B cell (primary cell): ENCODE data around the gene SLC2A1. TPM values are rescaled to one million over a fixed set of nuclear protein-coding genes. Genes with fewer than 3 reads are reported as not detected.

Source experiments
- ATAC-seq: fragments of 200-7000 bp; cut with Tn5 transposase; one replicate; pipeline ENCODE4 v1.10.0; 2021; ENCODE audit warnings: low read depth, mild to moderate bottlenecking, moderate number of reproducible peaks, moderate library complexity
- CTCF ChIA-PET: fragments of 350-600 bp; sonication (Branson Sonifier 250); formaldehyde crosslinking; loops from one replicate; lab custom pipeline; 2021; ENCODE audit warnings: antibody characterized with exemption, inconsistent platforms; lab: Charles Lee
- POLR2A ChIA-PET: fragments of 350-600 bp; sonication (Branson Sonifier 250); formaldehyde crosslinking; loops from one replicate; lab custom pipeline; 2021; ENCODE audit warnings: antibody characterized with exemption; lab: Charles Lee
- DNase-seq: peaks from one replicate; pipeline ENCODE4 v3.0.0; 2013
- H2AFZ ChIP-seq: 2 replicates; pipeline ENCODE4 v1.6.1; 2012; ENCODE audit warnings: mild to moderate bottlenecking, low read depth, low read length; ENCODE audit not compliant: insufficient read depth, poor library complexity, severe bottlenecking
- H3K27ac ChIP-seq, 2 donors: 1 replicate in 1 of 2; 2 replicates in 1 of 2; pipeline ENCODE4 v1.5.1; 2012 to 2013; ENCODE audit warnings: low read length in 2 of 2, mild to moderate bottlenecking in 2 of 2, moderate library complexity in 1 of 2
- H3K27me3 ChIP-seq, 4 experiments: fragments of 200-600 bp in 1 of 4; sonication (generic) in 1 of 4; replicated peaks in 1 of 4; 1 replicate in 2 of 4; 2 replicates in 2 of 4; pipeline versions ENCODE4 v1.6.1 to v1.7.0; 2013 to 2016; ENCODE audit warnings: low read length in 3 of 4, mild to moderate bottlenecking in 2 of 4, mixed read lengths in 1 of 4, moderate library complexity in 1 of 4; ENCODE audit not compliant: insufficient read depth in 4 of 4, control insufficient read depth in 3 of 4; ENCODE audit errors: control extremely low read depth in 1 of 4
- H3K36me3 ChIP-seq, 2 experiments: replicated peaks in 1 of 2; 1 replicate in 1 of 2; 2 replicates in 1 of 2; pipeline versions ENCODE4 v1.6.1 to v1.7.1; 2013; ENCODE audit warnings: low read length in 1 of 2; ENCODE audit not compliant: insufficient read depth in 2 of 2, control insufficient read depth in 1 of 2; ENCODE audit errors: control extremely low read depth in 1 of 2, extremely low read depth in 1 of 2
- H3K4me1 ChIP-seq, 2 donors: fragments of 200-600 bp in 1 of 2; sonication (generic) in 1 of 2; 1 replicate in 1 of 2; 2 replicates in 1 of 2; pipeline versions ENCODE4 v1.5.1 to v1.6.1; 2013 to 2017; ENCODE audit warnings: low read length in 2 of 2; ENCODE audit not compliant: control insufficient read depth in 2 of 2, insufficient read depth in 2 of 2
- H3K4me2 ChIP-seq: replicated peaks from 2 replicates; pipeline ENCODE3; 2012; ENCODE audit warnings: mild to moderate bottlenecking, low read depth, low read length; ENCODE audit not compliant: poor library complexity, severe bottlenecking
- H3K4me3 ChIP-seq, 5 experiments: fragments of 200-600 bp in 1 of 5; sonication (generic) in 1 of 5; 1 replicate in 3 of 5; 2 replicates in 2 of 5; pipeline versions ENCODE4 v1.5.1 to v1.7.0; 2011 to 2016; ENCODE audit warnings: low read length in 4 of 5, mild to moderate bottlenecking in 4 of 5, low read depth in 2 of 5, control low read depth in 1 of 5, moderate library complexity in 1 of 5; ENCODE audit not compliant: insufficient read depth in 1 of 5; ENCODE audit errors: control extremely low read depth in 1 of 5, extremely low read depth in 1 of 5
- H3K79me2 ChIP-seq: fragments of 200-600 bp; sonication (generic); one replicate; pipeline ENCODE4 v1.6.0; 2016; ENCODE audit warnings: low read length; ENCODE audit not compliant: control insufficient read depth, insufficient read depth
- H3K9ac ChIP-seq: fragments of 200-600 bp; sonication (generic); 2 replicates; pipeline ENCODE4 v1.6.1; 2017; ENCODE audit warnings: mild to moderate bottlenecking, low read length, moderate library complexity
- H3K9me3 ChIP-seq, 3 donors: one replicate each; pipeline versions ENCODE4 v1.6.1 to v1.7.1; 2013; ENCODE audit warnings: low read length in 2 of 3; ENCODE audit not compliant: control insufficient read depth in 2 of 3, insufficient read depth in 1 of 3; ENCODE audit errors: control extremely low read depth in 1 of 3
- H4K20me1 ChIP-seq: 2 replicates; pipeline ENCODE4 v1.6.0; 2012; ENCODE audit warnings: mild to moderate bottlenecking, low read length; ENCODE audit not compliant: insufficient read depth, control insufficient read depth, poor library complexity, severe bottlenecking
- H3K27ac Mint-ChIP-seq: one replicate; pipeline ENCODE4 v1.8.0; 2021; ENCODE audit warnings: mixed read lengths
- H3K27me3 Mint-ChIP-seq: one replicate; pipeline ENCODE4 v1.8.0; 2021; ENCODE audit warnings: mixed read lengths
- H3K4me1 Mint-ChIP-seq: one replicate; pipeline ENCODE4 v1.8.0; 2021; ENCODE audit warnings: mixed read lengths
- H3K4me3 Mint-ChIP-seq: one replicate; pipeline ENCODE4 v1.8.0; 2021; ENCODE audit warnings: mixed read lengths
- H3K9me3 Mint-ChIP-seq: one replicate; pipeline ENCODE4 v1.8.0; 2022; ENCODE audit warnings: mixed read lengths; ENCODE audit not compliant: insufficient read depth
- CTCF ChIP-seq: fragments of 200-600 bp; IDR thresholded peaks from one replicate; pipeline ENCODE4 v1.8.0; 2022; ENCODE audit warnings: antibody characterized with exemption, mild to moderate bottlenecking
- EZH2 ChIP-seq: IDR thresholded peaks from 2 replicates; pipeline ENCODE4 v1.6.1; 2012; ENCODE audit warnings: borderline replicate concordance, low read depth, mild to moderate bottlenecking, moderate library complexity, low read length; ENCODE audit not compliant: insufficient read depth, poor library complexity, severe bottlenecking
- WGBS: methylation state at CpG from one replicate; pipeline ENCODE4 v1.1.5; 2013; ENCODE audit warnings: missing lambda C conversion rate; ENCODE audit not compliant: insufficient coverage; 5-methylcytosine and 5-hydroxymethylcytosine counted together
- intact Hi-C: fragments of 100-400 bp; cut with micrococcal nuclease; formaldehyde crosslinking; loops from one replicate; pipeline ENCODE4 v1.10.0; 2022
- polyA plus RNA-seq: library from polyadenylated mRNA; depleted of rRNA; stranded (reverse); fragments of >200 nt; gene quantifications from 2 replicates; pipeline ENCODE4 v1.2.3, GENCODE V29; 2012
- total RNA-seq, 2 donors: library from RNA; stranded (reverse); fragments of 120-200 nt in 1 of 2; gene quantifications; 1 replicate in 1 of 2; 2 replicates in 1 of 2; pipeline versions ENCODE4 v1.2.3 to v1.2.4, GENCODE V29; 2013 to 2022

SLC2A1 gene
- total and polyA plus RNA-seq, 2 donors (not counting 1 experiment from before 2014, with no cell fraction given), result 223 to 240 TPM

- TF ChIP-seq EZH2 (no peak), CTCF (no peak)
- no peaks in the 10 kb centered on the region for H3K27me3 Mint-ChIP-seq
- no peak overlapping the region for H3K9ac ChIP-seq
- no peaks in the 10 kb centered on the region for H3K9me3 ChIP-seq
- no peak overlapping the region for H3K4me3 ChIP-seq
- H3K36me3 ChIP-seq, result no peaks in the 10 kb centered on the region
- ATAC-seq, result no peak
- intact Hi-C loops, result no loop called here
- peaks cover under 1% of the 10 kb centered on the region for H4K20me1 ChIP-seq
- WGBS, result 57% methylated on average over 10 of the region's 13 CpGs
- H3K27ac Mint-ChIP-seq, result no peak overlapping the region
- H3K4me3 Mint-ChIP-seq, result no peak overlapping the region
- peaks cover 40% of the 10 kb centered on the region for H3K4me1 Mint-ChIP-seq
- H3K27ac ChIP-seq, result no peak overlapping the region
- ChIA-PET CTCF (interaction anchor here (0.8 to 5.4 kb wide), 4 partner anchors 31 to 111 kb away, joined by 3 to 57 read pairs (median 26); no protein-coding TSS in a partner anchor), POLR2A (interaction anchor here (0.6 to 18.1 kb wide), 4 partner anchors 11 to 37 kb away, joined by 3 to 209 read pairs (median 4); no protein-coding TSS in a partner anchor)
- H2AFZ ChIP-seq, result no peak overlapping the region
- H3K27me3 ChIP-seq, result no peaks in the 10 kb centered on the region
- peaks cover 36 to 48% of the 10 kb centered on the region in 2 donors for H3K4me1 ChIP-seq
- no peak for DNase-seq
- no peaks in the 10 kb centered on the region for H3K9me3 Mint-ChIP-seq
- no peak overlapping the region for H3K4me2 ChIP-seq
- peaks cover 29% of the 10 kb centered on the region for H3K79me2 ChIP-seq
Measured at GRCh38 chr1:42962641-42963377, 4.1 kb upstream of the SLC2A1 start.
